Measurements from ENCODE around the gene RTN4RL1. TPM values are rescaled to one million over a fixed set of nuclear protein-coding genes. Genes with fewer than 3 reads are reported as not detected.
A peak's percentile ranks its signal among the peaks of the same experiment; 100 is the strongest.

RTN4RL1 gene
- total RNA-seq, 6 donors from 2014 or later = 5.1 to 7.3 (median 6.2) TPM

GRCh38 chr17:1976000-1976682, 49.0 kb downstream of the RTN4RL1 start:
- 77 to 80% methylated on average over 4 of the region's 4 CpGs for WGBS, 2 donors
- H3K4me3 ChIP-seq = no peak overlapping the region
- H3K27ac ChIP-seq = no peak overlapping the region
- ATAC-seq (ENCODE audit: low FRiP score in 2 of 2) (no peak), DNase-seq (no peak)
- H3K9me3 ChIP-seq = no peaks in the 10 kb centered on the region
- TF ChIP-seq CTCF (IDR thresholded peaks at IDR 0.05) = no peak
- no peak for TF ChIP-seq POLR2A (IDR thresholded peaks at IDR 0.05)
- H3K36me3 ChIP-seq = no peaks in the 10 kb centered on the region
- H3K4me1 ChIP-seq = peaks cover 0 to 16% (median 4%) of the 10 kb centered on the region in 4 donors
- peaks cover 0 to 13% (median 5%) of the 10 kb centered on the region in 4 donors for H3K27me3 ChIP-seq

GRCh38 chr17:1975573-1975972, 49.6 kb downstream of the RTN4RL1 start:
- Histone ChIP-seq H3K4me3 (no peak overlapping the region), H3K4me1 (peaks cover 0 to 16% (median 4%) of the 10 kb centered on the region in 4 donors), H3K27me3 (peaks cover 0 to 13% (median 5%) of the 10 kb centered on the region in 4 donors), H3K36me3 (no peaks in the 10 kb centered on the region), H3K9me3 (no peaks in the 10 kb centered on the region), H3K27ac (no peak overlapping the region)
- no peak for DNase-seq
- 83 to 84% methylated on average over 10 of the region's 10 CpGs for WGBS, 2 donors
- no peak for ATAC-seq (ENCODE audit: low FRiP score in 2 of 2)
- TF ChIP-seq EP300 (IDR thresholded peaks at IDR 0.05) = no peak
- TF ChIP-seq POLR2AphosphoS5 (IDR thresholded peaks at IDR 0.05) = no peak
- no peak for TF ChIP-seq POLR2A (IDR thresholded peaks at IDR 0.05)
- TF ChIP-seq CTCF (IDR thresholded peaks at IDR 0.05) = no peak

- Histone ChIP-seq H3K9me3 (no peaks in the 10 kb centered on the region), H3K27ac (no peak overlapping the region), H3K4me3 (no peak overlapping the region), H3K36me3 (no peaks in the 10 kb centered on the region), H3K27me3 (peaks cover 0 to 6% (median 2%) of the 10 kb centered on the region in 4 donors), H3K4me1 (peaks cover 0 to 8% (median 0%) of the 10 kb centered on the region in 4 donors)
- WGBS, 2 donors = 58 to 59% methylated on average over 23 of the region's 23 CpGs
- TF ChIP-seq POLR2AphosphoS5 (IDR thresholded peaks at IDR 0.05) (peak in 1 of 2 donors; percentile 11), CTCF (IDR thresholded peaks at IDR 0.05) (peak in 1 of 6 experiments; percentile 10), POLR2A (IDR thresholded peaks at IDR 0.05) (no peak)
- ATAC-seq (ENCODE audit: low FRiP score in 2 of 2) (peak; percentile 4 to 56), DNase-seq (no peak)
Observed at GRCh38 chr17:1972487-1973160, 52.5 kb downstream of the RTN4RL1 start.

- Histone ChIP-seq H3K4me1 (peaks cover 0 to 7% (median 0%) of the 10 kb centered on the region in 4 donors), H3K36me3 (no peaks in the 10 kb centered on the region), H3K27ac (no peak overlapping the region), H3K4me3 (no peak overlapping the region), H3K9me3 (no peaks in the 10 kb centered on the region), H3K27me3 (no peaks in the 10 kb centered on the region)
- DNase-seq (no peak), ATAC-seq (ENCODE audit: low FRiP score in 2 of 2) (no peak)
- TF ChIP-seq POLR2A (IDR thresholded peaks at IDR 0.05) (no peak), POLR2AphosphoS5 (IDR thresholded peaks at IDR 0.05) (no peak), CTCF (IDR thresholded peaks at IDR 0.05) (no peak), EP300 (IDR thresholded peaks at IDR 0.05) (no peak)
- 77 to 80% methylated on average over 12 of the region's 12 CpGs for WGBS, 2 donors
Observed at GRCh38 chr17:1970843-1971384, 54.2 kb downstream of the RTN4RL1 start.
